Myometrial cell (primary cell): ENCODE data around the gene GNAT1. TPM values are rescaled to one million over a fixed set of nuclear protein-coding genes. Genes with fewer than 3 reads are reported as not detected.

Source experiments
- total RNA-seq: library from RNA; depleted of rRNA; stranded (reverse); fragments of >200 nt; gene quantifications from 2 replicates; pipeline ENCODE4 v1.2.3, GENCODE V29; 2015

The GNAT1 gene
- total RNA-seq, result not detected in 2 replicates

DNA sequence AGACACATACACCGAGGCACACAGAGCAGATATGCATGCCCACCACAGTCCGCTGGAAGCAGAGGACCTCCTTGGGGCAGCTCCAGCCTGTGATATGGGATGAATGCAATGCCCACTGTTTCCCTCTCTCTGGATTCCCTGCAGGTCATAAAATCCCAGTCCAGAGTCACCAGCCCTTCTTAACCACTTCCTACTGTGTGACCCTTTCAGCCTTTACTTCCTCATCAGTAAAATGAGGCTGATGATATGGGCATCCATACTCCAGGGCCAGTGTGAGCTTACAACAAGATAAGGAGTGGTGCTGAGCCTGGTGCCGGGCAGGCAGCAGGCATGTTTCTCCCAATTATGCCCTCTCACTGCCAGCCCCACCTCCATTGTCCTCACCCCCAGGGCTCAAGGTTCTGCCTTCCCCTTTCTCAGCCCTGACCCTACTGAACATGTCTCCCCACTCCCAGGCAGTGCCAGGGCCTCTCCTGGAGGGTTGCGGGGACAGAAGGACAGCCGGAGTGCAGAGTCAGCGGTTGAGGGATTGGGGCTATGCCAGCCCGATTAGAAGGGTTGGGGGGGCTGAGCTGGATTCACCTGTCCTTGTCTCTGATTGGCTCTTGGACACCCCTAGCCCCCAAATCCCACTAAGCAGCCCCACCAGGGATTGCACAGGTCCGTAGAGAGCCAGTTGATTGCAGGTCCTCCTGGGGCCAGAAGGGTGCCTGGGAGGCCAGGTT lies at the start of gene GNAT1:
Gene GNAT1, plus strand, starts transcription at position 675 of the 725 bp plus-strand sequence. CDS start 116 bp downstream, outside the sequence.

DNA sequence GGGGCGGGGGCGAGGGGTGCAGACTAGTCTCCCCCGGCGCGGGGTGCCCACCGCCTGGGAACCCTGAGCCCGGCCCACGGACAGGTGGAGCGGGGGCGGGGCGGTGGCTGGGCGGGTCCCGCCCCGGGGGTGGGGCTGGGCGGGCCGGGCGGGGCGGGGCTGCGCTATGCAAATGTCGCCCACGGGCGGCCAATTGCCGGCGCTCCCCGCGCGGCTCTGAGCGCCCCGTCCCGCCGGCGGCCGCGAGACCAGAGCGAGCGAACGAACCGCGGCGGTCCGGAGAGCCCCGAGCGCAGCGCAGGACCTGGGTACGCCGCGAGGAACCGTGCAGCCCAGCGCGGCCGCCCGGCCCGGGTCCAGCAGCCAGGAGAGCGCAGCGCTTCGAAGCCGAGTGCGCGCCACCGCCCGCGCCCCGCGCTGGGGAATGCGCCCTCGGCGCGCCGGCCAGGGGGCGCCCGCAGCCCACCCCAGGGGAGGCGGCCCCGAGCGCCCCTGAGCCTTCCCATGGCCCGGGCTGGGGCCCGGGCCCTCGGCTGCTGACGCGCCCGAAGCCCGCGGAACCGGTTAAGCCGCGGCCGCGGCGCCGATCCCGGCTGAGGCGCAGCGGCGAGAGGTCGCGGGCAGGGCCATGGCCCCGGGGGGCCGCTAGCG lies 36.4 kb upstream of the GNAT1 start, which contains the start of gene SEMA3F:
Gene SEMA3F, plus strand, starts transcription at position 485 of the 651 bp plus-strand sequence. CDS start 4,299 bp downstream, outside the sequence.

DNA sequence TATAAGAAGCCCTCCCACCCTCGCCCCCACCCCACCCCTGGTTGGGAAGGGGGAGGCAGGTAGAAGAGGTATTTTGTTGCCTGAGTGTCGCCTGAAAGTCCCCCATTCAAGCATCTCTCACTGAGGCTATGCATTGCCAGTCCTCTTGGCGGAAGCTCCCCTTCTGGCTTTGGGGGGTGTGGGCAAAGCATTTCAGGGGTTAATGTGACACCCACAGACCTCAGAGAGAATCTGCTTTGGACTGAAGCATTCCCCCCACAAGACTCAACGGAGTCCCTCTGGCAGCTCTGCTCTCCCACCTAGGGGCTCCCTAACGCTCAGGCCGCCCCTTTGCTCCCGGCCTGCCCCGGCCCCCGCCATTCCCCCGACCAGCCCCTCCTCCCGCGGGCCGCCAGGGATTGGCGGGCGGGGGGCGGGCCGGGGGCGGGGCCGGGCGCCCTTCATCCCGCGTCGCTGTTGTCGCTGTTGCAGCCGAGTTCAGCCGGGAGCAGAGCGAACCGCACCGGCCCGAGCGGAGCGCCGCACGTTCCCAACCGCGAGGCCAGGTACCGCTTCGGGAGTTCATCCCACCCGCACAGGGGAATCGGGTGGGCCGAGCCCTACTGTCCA lies 13.5 kb downstream of the GNAT1 start, which contains the start of gene SLC38A3:
Gene SLC38A3, plus strand, starts transcription at position 468 of the 609 bp plus-strand sequence. CDS start 8,929 bp downstream, outside the sequence.

DNA sequence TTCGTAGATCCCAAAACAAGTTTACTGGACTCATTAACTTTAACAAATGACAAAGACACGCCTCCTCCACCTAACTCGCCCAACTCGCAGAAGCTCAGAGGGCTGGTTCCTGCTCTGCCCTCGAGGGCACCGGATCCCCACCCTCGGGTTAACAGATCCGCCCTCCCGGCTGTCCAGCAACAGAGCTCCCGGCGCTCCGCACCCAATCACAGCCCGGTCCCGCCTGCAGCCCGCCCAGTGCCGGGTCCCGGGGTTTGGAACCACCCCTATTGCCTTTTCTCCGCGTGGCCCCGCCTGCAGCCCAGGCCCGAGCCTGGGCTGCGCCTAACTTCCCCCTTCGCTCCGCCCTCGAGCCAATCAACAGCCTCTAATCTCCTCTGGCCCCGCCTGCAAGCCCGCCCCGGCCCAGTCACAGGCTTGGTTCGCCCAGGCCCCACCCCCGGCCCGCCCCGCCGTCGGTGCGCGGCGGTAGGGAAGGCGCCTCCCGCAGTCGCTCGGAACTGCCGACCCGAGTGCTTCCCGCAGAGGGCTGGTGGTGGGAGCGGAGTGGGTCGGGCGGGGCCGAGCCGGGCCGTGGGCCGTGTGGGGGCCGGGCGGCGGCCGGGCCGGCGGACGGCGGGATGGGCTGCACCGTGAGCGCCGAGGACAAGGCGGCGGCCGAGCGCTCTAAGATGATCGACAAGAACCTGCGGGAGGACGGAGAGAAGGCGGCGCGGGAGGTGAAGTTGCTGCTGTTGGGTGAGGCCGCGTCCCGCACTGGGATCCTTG lies 44.5 kb downstream of the GNAT1 start, which contains the start of gene GNAI2:
Gene GNAI2, plus strand, starts transcription at position 489 of the 768 bp plus-strand sequence. Its CDS starts 132 bp downstream, at position 621.

Other genes with a start within 250 kb of the GNAT1 start
- gene RBM5, start 102.7 kb upstream of the GNAT1 start, total RNA-seq, result 61.3 and 61.4 TPM in 2 replicates
- gene SEMA3F, start 36.3 kb upstream of the GNAT1 start, total RNA-seq, result 5.2 and 7.8 TPM in 2 replicates
- gene SLC38A3, start 13.7 kb downstream of the GNAT1 start, total RNA-seq, result not detected in 2 replicates
- gene GNAI2, start 44.6 kb downstream of the GNAT1 start, total RNA-seq, result 356 and 418 TPM in 2 replicates
- 19.0 and 23.0 TPM in 2 replicates for gene SEMA3B, start 77.5 kb downstream of the GNAT1 start, total RNA-seq
- gene LSMEM2, start 87.5 kb downstream of the GNAT1 start, total RNA-seq, result not detected in 2 replicates
- 80.1 and 95.3 TPM in 2 replicates for gene IFRD2, start 100.8 kb downstream of the GNAT1 start, total RNA-seq
- 3.7 and 10.7 TPM in 2 replicates for gene HYAL3, start 107.8 kb downstream of the GNAT1 start, total RNA-seq
- 16.8 and 18.2 TPM in 2 replicates for gene NAA80, start 107.8 kb downstream of the GNAT1 start, total RNA-seq
- gene HYAL1, start 112.0 kb downstream of the GNAT1 start, total RNA-seq, result 1.7 and 2.8 TPM in 2 replicates
- 74.7 and 83.3 TPM in 2 replicates for gene HYAL2, start 131.1 kb downstream of the GNAT1 start, total RNA-seq
- gene TUSC2, start 136.6 kb downstream of the GNAT1 start, total RNA-seq, result 15.0 and 29.4 TPM in 2 replicates
- 37.2 and 39.0 TPM in 2 replicates for gene RASSF1, start 149.2 kb downstream of the GNAT1 start, total RNA-seq
- gene ZMYND10, start 154.1 kb downstream of the GNAT1 start, total RNA-seq, result 1.7 and 3.0 TPM in 2 replicates
- 23.2 and 31.7 TPM in 2 replicates for gene NPRL2, start 159.2 kb downstream of the GNAT1 start, total RNA-seq
- 29.6 and 41.5 TPM in 2 replicates for gene CYB561D2, start 159.3 kb downstream of the GNAT1 start, total RNA-seq
- gene TMEM115, start 167.9 kb downstream of the GNAT1 start, total RNA-seq, result 61.1 and 71.2 TPM in 2 replicates